GM18507 (cell line): Measurements from ENCODE around the gene CXXC4.
A peak's percentile ranks its signal among the peaks of the same experiment; 100 is the strongest.

ENCODE experiments used
- DNase-seq: peaks from one replicate; pipeline ENCODE4 v3.0.0; 2011; ENCODE audit warnings: low read depth; ENCODE audit not compliant: insufficient read length; ENCODE audit errors: extremely low spot score
- FAIRE-seq: peaks from 2 replicates; lab custom pipeline; 2011; peaks lifted over from hg19 to GRCh38; lab: Jason Lieb, UNC

Gene CXXC4

GRCh38 chr4:104490770-104491480 lies 3.8 kb downstream of the CXXC4 start:
- DNase-seq, result no peak
- no peak for FAIRE-seq

GRCh38 chr4:104490096-104490769 lies 4.5 kb downstream of the CXXC4 start:
- DNase-seq (no peak), FAIRE-seq (peak; percentile 91)

- DNase-seq (no peak), FAIRE-seq (no peak)
These were observed 5.0 kb downstream of the CXXC4 start for GRCh38 chr4:104489731-104490095.

GRCh38 chr4:104488151-104488550 lies 6.5 kb downstream of the CXXC4 start:
- no peak for FAIRE-seq
- no peak for DNase-seq

GRCh38 chr4:104486716-104487504 lies 7.8 kb downstream of the CXXC4 start:
- peak; percentile 50 for FAIRE-seq
- DNase-seq, result no peak

GRCh38 chr4:104475652-104476051 lies 19.0 kb downstream of the CXXC4 start:
- FAIRE-seq (no peak), DNase-seq (no peak)

- DNase-seq (no peak), FAIRE-seq (no peak)
These were observed 21.9 kb downstream of the CXXC4 start for GRCh38 chr4:104472766-104473165.

GRCh38 chr4:104470770-104471169 lies 23.9 kb downstream of the CXXC4 start:
- FAIRE-seq (peak; percentile 38), DNase-seq (no peak)

- no peak for FAIRE-seq
- DNase-seq, result no peak
These were observed 24.9 kb downstream of the CXXC4 start for GRCh38 chr4:104469794-104470193.

GRCh38 chr4:104465619-104466018 lies 29.1 kb downstream of the CXXC4 start:
- DNase-seq, result no peak
- FAIRE-seq, result no peak

- FAIRE-seq (no peak), DNase-seq (no peak)
These were observed 29.5 kb downstream of the CXXC4 start for GRCh38 chr4:104465201-104465600.

GRCh38 chr4:104462641-104463040 lies 32.1 kb downstream of the CXXC4 start:
- FAIRE-seq (no peak), DNase-seq (no peak)

GRCh38 chr4:104457308-104457981 lies 37.2 kb downstream of the CXXC4 start:
- no peak for DNase-seq
- FAIRE-seq, result peak; percentile 26

GRCh38 chr4:104451573-104451972 lies 43.1 kb downstream of the CXXC4 start:
- DNase-seq, result no peak
- no peak for FAIRE-seq

- DNase-seq, result no peak
- peak; percentile 5 for FAIRE-seq
These were observed 45.2 kb downstream of the CXXC4 start for GRCh38 chr4:104449537-104449936.

GRCh38 chr4:104447294-104447693 lies 47.4 kb downstream of the CXXC4 start:
- no peak for DNase-seq
- no peak for FAIRE-seq

GRCh38 chr4:104446431-104447278 lies 48.0 kb downstream of the CXXC4 start:
- no peak for DNase-seq
- FAIRE-seq, result no peak

- FAIRE-seq (no peak), DNase-seq (no peak)
These were observed 50.0 kb downstream of the CXXC4 start for GRCh38 chr4:104444685-104445084.

GRCh38 chr4:104436542-104436941 lies 58.2 kb downstream of the CXXC4 start:
- FAIRE-seq (no peak), DNase-seq (no peak)
